AG04449 (cell line): ENCODE data around the gene RYR1.

Experiments
- CTCF ChIA-PET: fragments of 350-600 bp; formaldehyde crosslinking; extraction: SDS; loops from one replicate; lab custom pipeline; 2021; ENCODE audit warnings: antibody characterized with exemption; lab: Yijun Ruan, JAX
- POLR2A ChIA-PET: fragments of 400-600, 350-600 bp; formaldehyde crosslinking; extraction: SDS; loops from one replicate; lab custom pipeline; 2020; ENCODE audit warnings: antibody characterized with exemption, inconsistent platforms; lab: Yijun Ruan, JAX
- DNase-seq: peaks from one replicate; pipeline ENCODE4 v3.0.0-alpha.2; 2010; ENCODE audit warnings: low read depth, low spot score
- H3K4me3 ChIP-seq: 2 replicates; pipeline ENCODE4 v1.5.1; 2011; ENCODE audit warnings: low read depth, mild to moderate bottlenecking, control low read depth, low read length
- TF ChIP-seq, protein P1 (sequence below): IDR thresholded peaks from one replicate; pipeline ENCODE4 v1.5.1; 2011; ENCODE audit warnings: mild to moderate bottlenecking, moderate library complexity, low read length, control low read depth, inconsistent platforms; ENCODE audit not compliant: insufficient read depth; ENCODE audit errors: missing control alignments

The RYR1 gene

DNA sequence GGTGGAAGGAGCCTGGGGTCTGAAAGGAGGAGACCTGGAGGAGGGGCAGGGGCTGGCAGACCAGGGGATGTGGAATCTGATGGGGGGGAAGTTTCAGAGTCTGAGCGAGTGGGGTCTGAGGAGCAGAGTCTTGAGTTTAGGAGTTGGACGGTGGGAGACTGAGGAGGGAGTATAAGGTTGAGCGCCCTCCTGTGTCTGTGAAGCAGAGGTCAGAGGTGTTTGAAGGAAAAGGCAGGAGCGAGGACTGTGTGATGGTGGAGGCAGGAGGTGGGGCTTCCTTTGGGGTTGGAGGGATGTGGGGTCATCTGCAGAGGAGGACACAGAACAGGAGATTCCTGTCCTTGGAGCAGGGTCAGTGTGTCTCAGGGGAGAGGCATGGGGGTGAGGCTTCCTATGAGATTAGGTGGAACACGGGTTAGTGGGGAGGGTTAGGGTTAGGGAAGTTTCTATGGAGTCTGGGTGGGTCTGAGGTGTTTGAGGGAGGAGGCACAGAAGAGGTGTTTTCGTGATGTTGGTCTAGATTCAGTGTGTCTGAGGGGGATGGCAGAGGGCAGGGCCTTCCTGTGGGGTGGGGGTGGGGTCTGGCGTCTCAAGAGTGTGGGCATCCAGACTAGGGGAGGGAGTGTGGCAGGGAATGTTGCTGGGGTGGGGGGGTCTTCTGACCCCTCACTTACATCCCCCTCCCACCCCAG is 8.3 kb downstream of the RYR1 start:
- DNase-seq = no peak
- POLR2A ChIA-PET = interaction anchor here (0.7 kb wide), 1 partner anchor 215 kb away, joined by 6 read pairs; no protein-coding TSS in a partner anchor

DNA sequence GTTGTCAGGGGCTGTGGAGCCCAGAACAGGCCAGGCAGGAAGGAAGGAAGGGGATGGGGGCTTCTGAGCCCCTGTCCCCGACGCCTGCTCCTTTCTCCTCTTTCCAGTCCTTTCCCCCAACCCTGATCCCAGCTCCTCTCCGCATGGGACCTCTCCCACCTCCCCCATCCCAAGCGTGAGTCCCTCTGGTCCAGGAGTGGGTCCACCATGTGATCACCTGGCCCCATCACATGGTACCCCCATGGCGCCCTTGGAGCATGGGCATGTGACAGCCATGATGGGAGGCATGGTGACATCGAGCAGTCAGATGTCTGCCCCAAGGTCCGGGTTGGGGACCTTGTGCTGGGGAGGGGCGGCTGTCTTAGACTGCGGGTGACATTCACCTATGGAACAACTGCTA is 9.2 kb downstream of the RYR1 start:
- ChIA-PET POLR2A (no interaction called here), CTCF (no interaction called here)
- TF ChIP-seq, protein P1, sequence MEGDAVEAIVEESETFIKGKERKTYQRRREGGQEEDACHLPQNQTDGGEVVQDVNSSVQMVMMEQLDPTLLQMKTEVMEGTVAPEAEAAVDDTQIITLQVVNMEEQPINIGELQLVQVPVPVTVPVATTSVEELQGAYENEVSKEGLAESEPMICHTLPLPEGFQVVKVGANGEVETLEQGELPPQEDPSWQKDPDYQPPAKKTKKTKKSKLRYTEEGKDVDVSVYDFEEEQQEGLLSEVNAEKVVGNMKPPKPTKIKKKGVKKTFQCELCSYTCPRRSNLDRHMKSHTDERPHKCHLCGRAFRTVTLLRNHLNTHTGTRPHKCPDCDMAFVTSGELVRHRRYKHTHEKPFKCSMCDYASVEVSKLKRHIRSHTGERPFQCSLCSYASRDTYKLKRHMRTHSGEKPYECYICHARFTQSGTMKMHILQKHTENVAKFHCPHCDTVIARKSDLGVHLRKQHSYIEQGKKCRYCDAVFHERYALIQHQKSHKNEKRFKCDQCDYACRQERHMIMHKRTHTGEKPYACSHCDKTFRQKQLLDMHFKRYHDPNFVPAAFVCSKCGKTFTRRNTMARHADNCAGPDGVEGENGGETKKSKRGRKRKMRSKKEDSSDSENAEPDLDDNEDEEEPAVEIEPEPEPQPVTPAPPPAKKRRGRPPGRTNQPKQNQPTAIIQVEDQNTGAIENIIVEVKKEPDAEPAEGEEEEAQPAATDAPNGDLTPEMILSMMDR = no peak
- no peak overlapping the region for H3K4me3 ChIP-seq
- DNase-seq = no peak

More for the DNA sequence above, 8.3 kb downstream of the RYR1 start:
- TF ChIP-seq, protein P1 = no peak
- CTCF ChIA-PET = no interaction called here
- H3K4me3 ChIP-seq = no peak overlapping the region

DNA sequence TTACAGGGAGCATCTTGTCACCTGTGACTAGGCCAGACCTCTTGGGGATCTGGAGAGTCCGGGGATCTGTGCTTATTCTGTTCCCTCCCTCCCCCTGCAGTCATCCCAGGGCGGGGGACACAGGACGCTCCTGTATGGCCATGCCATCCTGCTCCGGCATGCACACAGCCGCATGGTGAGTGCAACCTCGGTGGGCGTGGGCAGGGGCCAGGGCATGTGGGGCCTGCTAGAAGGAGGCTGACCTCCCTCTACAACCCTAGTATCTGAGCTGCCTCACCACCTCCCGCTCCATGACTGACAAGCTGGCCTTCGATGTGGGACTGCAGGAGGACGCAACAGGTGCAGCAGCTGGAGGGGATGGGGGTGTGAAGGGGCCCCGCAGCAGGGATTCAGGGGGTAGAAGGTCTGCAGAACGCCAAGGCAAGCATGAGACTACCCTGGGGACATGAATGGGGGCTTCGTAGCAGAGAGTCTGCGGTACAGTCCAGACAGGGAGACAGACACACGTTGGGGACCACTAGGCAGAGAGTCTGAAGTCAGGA is 10.0 kb downstream of the RYR1 start:
- ChIA-PET CTCF (no interaction called here), POLR2A (no interaction called here)
- no peak for DNase-seq
- TF ChIP-seq, protein P1 = no peak
- no peak overlapping the region for H3K4me3 ChIP-seq

DNA sequence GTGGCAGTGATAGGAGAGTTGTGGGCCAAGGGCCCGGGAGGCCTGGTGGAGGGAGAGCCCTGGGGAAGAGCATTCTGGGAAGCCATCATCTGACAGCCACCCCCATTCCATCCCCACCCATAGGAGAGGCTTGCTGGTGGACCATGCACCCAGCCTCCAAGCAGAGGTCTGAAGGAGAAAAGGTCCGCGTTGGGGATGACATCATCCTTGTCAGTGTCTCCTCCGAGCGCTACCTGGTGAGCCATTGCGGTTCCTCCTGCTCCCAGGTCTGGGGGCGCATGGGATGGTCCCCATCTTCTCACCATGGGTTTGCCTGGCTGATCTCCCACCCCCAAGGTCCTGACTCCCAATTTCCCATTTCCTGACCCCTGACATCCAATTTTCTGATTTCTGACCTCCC is 10.5 kb downstream of the RYR1 start:
- ChIA-PET CTCF (no interaction called here), POLR2A (no interaction called here)
- TF ChIP-seq, protein P1 = no peak
- DNase-seq = no peak
- no peak overlapping the region for H3K4me3 ChIP-seq

DNA sequence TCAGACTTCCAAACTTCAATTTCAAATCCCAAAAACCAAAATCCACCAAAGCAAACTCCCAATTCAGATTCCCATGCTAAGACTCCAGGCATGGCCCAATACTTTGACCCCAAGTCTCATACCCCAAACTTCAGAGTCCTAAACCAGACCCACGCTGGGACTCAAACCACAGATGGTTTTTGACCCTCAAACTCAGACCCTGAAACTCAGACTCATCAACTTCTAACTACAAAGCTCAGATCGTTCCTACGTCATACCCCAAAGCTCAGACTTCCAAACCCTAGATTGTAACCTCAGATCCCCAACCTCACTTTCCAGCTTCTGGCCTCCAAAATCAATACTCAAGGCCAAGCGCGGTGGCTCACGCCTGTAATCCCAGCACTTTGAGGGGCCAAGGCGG is 11.9 kb downstream of the RYR1 start:
- no peak for DNase-seq
- H3K4me3 ChIP-seq = no peak overlapping the region
- ChIA-PET POLR2A (interaction anchor here (0.6 kb wide), 1 partner anchor 188 kb away, joined by 3 read pairs; no protein-coding TSS in a partner anchor), CTCF (no interaction called here)
- TF ChIP-seq, protein P1 = no peak

DNA sequence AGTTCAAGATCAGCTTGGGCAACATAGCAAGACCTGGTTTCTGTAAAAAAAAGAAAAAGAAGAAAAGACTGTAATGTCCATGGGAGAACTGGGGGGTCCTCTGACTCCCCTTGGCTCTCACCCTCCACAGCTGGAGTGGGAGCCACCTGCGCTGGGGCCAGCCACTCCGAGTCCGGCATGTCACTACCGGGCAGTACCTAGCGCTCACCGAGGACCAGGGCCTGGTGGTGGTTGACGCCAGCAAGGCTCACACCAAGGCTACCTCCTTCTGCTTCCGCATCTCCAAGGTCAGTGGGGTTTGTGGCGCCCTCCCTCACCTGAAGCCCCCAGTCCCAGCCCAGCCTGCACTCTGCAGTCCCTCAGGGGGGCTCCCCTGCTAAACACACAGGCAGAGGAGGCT is 14.7 kb downstream of the RYR1 start:
- ChIA-PET CTCF (no interaction called here), POLR2A (no interaction called here)
- TF ChIP-seq, protein P1 = no peak
- H3K4me3 ChIP-seq = no peak overlapping the region
- DNase-seq = no peak
